ENCODE measurements around the gene ZNF558.

ZNF558 gene

DNA sequence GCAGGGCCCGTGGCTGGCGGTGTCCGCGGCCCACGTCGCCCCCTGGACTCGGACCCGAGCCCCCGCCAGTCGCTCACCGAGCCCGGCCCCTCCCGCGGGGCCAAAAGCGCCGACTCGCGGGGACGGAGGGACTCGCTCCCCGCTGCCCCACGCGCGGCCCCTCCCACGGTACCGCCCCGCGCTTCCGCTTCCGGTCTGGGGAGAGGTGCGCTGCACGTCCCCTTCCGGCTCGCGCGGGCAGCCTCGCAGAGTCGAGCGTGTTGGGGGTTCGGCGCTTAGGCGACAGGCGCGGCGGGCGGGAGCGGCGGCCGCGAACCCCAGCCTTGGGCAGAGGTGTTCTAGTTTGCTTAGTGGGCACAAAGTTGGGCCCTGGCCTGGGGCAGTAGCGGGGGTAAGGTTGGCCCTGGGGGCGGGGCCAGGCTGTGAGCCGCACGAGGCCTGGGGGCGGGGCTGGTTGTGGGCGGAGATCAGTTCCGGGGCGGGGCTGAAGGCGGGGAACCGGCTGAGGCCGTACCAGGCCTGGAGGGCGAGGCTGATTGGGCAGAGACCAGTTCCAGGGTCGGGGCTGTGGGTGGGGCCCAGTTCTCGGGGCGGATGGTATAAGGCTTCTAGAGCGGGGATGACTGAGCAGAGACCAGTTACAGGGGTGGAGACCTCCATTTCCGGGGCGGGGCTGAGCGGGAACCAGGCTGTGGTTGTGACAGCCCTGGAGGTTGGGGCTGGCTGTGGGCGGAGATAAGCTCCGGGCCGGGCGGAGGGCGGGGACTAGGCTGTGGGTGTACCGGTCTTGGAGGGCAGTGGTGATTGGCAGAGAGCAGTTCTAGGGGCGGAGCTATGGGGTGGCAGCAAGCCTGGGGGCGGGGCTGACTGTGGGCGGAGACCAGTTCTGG, at the start of gene ZNF558, which contains the start of gene MBD3L1:
Gene ZNF558 (minus strand): TSS at position 173 of the 890 bp plus-strand sequence. CDS start 9,645 bp downstream, outside the sequence.
Gene MBD3L1 (plus strand): TSS at position 246 of the 890 bp plus-strand sequence. CDS start 10,302 bp downstream, outside the sequence.
- ChIA-PET POLR2A (interaction anchor here (0.6 kb wide), 3 partner anchors 232 to 1046 kb away, joined by 3 to 5 read pairs (median 3); no protein-coding TSS in a partner anchor), CTCF (interaction anchor here (0.5 to 0.7 kb wide), 3 partner anchors 12 to 243 kb away, joined by 3 to 4 read pairs (median 3); no protein-coding TSS in a partner anchor)
- 0 out of 2 replicates have a peak, but pooled peaks cover 4% of the 10 kb centered on the region for H3K4me1 ChIP-seq (ENCODE audit: control insufficient read depth, insufficient read depth, low read length)
- peaks cover 0 to 7% of the 10 kb centered on the region in 2 experiments; a peak in 1 of 3 replicates for H3K36me3 ChIP-seq (ENCODE audit: control insufficient read depth in 2 of 2, insufficient read depth in 1 of 2, low read length in 2 of 2)
- H3K27ac ChIP-seq (ENCODE audit: extremely low read depth, low read depth, low read length) = peak within 1 kb of the TSS; percentile 68
- H3K9me3 ChIP-seq (ENCODE audit: control insufficient read depth, insufficient read depth, low read depth, low read length) = no peaks in the 10 kb centered on the region
- peak within 1 kb of the TSS; percentile 64 for H3K4me3 ChIP-seq (ENCODE audit: low read depth, low read length)
- TF ChIP-seq ZNF23 (tag by site-specific recombination; IDR thresholded peaks at IDR 0.05; ENCODE audit: borderline replicate concordance) (no peak), ZNF785 (tag by site-specific recombination; IDR thresholded peaks at IDR 0.05) (peak; percentile 98), ZNF324 (tag by site-specific recombination; IDR thresholded peaks at IDR 0.05) (0 out of 2 replicates have a peak, but pooled peaks have one; percentile 28), FEZF1 (tag by site-specific recombination; IDR thresholded peaks at IDR 0.05) (no peak), ZNF138 (tag by site-specific recombination; IDR thresholded peaks at IDR 0.05; ENCODE audit: borderline replicate concordance) (no peak), ZNF362 (tag by site-specific recombination; IDR thresholded peaks at IDR 0.05) (no peak), ZNF274 (IDR thresholded peaks at IDR 0.05; ENCODE audit: low read length) (no peak), ZNF274 (tag by site-specific recombination; IDR thresholded peaks at IDR 0.05; ENCODE audit: borderline replicate concordance) (no peak), ZNF76 (tag by site-specific recombination; IDR thresholded peaks at IDR 0.05; ENCODE audit: borderline replicate concordance, low read depth) (peak; percentile 43; the same call in 1 of the 2 replicates), ZNF510 (tag by site-specific recombination; IDR thresholded peaks at IDR 0.05; ENCODE audit: insufficient replicate concordance) (no peak), KLF17 (tag by site-specific recombination; IDR thresholded peaks at IDR 0.05) (no peak), ZNF121 (tag by site-specific recombination; IDR thresholded peaks at IDR 0.05) (no peak), GLI4 (tag by site-specific recombination; IDR thresholded peaks at IDR 0.05) (no peak), KLF9 (tag by site-specific recombination; IDR thresholded peaks at IDR 0.05; ENCODE audit: low read depth) (peak; percentile 98), ZFHX2 (tag by site-specific recombination; conservative IDR thresholded peaks at IDR 0.05) (peak; percentile 99), ZIC2 (tag by site-specific recombination; IDR thresholded peaks at IDR 0.05) (0 out of 2 replicates have a peak, but pooled peaks have one; percentile 3), ZBTB20 (tag by site-specific recombination; IDR thresholded peaks at IDR 0.05) (peak; percentile 16), ZNF555 (tag by site-specific recombination; conservative IDR thresholded peaks at IDR 0.05) (no peak), ZNF664 (tag by site-specific recombination; IDR thresholded peaks at IDR 0.05) (no peak), ZNF354C (tag by site-specific recombination; IDR thresholded peaks at IDR 0.05; ENCODE audit: borderline replicate concordance, low read depth) (no peak), ZNF202 (tag by site-specific recombination; IDR thresholded peaks at IDR 0.05; ENCODE audit: borderline replicate concordance) (no peak), ZNF404 (tag by site-specific recombination; IDR thresholded peaks at IDR 0.05) (no peak), ZNF10 (tag by site-specific recombination; IDR thresholded peaks at IDR 0.05) (no peak), ZNF2 (tag by site-specific recombination; IDR thresholded peaks at IDR 0.05) (peak; percentile 73; the same call in 1 of the 2 replicates), ZNF335 (tag by site-specific recombination; conservative IDR thresholded peaks at IDR 0.05) (peak; percentile 67), ZNF561 (tag by site-specific recombination; IDR thresholded peaks at IDR 0.05; ENCODE audit: borderline replicate concordance) (peak; percentile 79; the same call in 1 of the 2 replicates), ZNF433 (tag by site-specific recombination; IDR thresholded peaks at IDR 0.05; ENCODE audit: low read depth) (no peak)
- TF ChIP-seq, protein P1, sequence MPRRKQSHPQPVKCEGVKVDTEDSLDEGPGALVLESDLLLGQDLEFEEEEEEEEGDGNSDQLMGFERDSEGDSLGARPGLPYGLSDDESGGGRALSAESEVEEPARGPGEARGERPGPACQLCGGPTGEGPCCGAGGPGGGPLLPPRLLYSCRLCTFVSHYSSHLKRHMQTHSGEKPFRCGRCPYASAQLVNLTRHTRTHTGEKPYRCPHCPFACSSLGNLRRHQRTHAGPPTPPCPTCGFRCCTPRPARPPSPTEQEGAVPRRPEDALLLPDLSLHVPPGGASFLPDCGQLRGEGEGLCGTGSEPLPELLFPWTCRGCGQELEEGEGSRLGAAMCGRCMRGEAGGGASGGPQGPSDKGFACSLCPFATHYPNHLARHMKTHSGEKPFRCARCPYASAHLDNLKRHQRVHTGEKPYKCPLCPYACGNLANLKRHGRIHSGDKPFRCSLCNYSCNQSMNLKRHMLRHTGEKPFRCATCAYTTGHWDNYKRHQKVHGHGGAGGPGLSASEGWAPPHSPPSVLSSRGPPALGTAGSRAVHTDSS (tag by site-specific recombination; IDR thresholded peaks at IDR 0.05) = no peak
- TF ChIP-seq, protein P2, sequence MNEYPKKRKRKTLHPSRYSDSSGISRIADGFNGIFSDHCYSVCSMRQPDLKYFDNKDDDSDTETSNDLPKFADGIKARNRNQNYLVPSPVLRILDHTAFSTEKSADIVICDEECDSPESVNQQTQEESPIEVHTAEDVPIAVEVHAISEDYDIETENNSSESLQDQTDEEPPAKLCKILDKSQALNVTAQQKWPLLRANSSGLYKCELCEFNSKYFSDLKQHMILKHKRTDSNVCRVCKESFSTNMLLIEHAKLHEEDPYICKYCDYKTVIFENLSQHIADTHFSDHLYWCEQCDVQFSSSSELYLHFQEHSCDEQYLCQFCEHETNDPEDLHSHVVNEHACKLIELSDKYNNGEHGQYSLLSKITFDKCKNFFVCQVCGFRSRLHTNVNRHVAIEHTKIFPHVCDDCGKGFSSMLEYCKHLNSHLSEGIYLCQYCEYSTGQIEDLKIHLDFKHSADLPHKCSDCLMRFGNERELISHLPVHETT (tag by site-specific recombination; IDR thresholded peaks at IDR 0.05) = no peak
- TF ChIP-seq, protein P3, sequence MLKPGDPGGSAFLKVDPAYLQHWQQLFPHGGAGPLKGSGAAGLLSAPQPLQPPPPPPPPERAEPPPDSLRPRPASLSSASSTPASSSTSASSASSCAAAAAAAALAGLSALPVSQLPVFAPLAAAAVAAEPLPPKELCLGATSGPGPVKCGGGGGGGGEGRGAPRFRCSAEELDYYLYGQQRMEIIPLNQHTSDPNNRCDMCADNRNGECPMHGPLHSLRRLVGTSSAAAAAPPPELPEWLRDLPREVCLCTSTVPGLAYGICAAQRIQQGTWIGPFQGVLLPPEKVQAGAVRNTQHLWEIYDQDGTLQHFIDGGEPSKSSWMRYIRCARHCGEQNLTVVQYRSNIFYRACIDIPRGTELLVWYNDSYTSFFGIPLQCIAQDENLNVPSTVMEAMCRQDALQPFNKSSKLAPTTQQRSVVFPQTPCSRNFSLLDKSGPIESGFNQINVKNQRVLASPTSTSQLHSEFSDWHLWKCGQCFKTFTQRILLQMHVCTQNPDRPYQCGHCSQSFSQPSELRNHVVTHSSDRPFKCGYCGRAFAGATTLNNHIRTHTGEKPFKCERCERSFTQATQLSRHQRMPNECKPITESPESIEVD (tag by site-specific recombination; IDR thresholded peaks at IDR 0.05) = no peak

All from HEK293 (cell line).